ENCODE results near the gene OGFOD2. TPM values are rescaled to one million over a fixed set of nuclear protein-coding genes. Genes with fewer than 3 reads are reported as not detected.

Gene OGFOD2
- total RNA-seq, 1 experiment from 2014 or later: 21.6 TPM

DNA sequence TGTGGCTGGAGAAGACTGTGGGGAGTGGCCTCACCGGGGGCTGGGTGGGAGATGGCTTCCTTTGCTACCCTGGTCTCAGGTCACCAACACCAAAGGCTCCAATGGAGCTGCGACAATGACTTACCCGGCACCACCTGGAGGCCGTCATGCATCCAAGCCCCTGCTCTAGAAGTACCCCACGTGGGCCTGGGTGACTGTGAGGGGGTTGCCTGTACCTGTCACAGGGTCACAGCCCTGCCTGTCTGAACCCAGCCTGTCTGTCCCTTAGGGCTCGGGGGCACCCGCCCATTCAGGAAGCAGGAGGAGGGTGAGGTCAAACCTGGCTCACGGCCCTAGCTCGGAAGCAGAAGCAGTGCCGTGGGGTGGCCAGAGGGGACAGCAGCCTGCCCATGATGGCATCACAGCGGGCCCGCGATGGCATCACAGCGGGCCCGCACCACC lies 27.7 kb upstream of the OGFOD2 start:
- no peak for DNase-seq
- Histone ChIP-seq H3K4me3 (ENCODE audit: low read depth, low read length) (no peak overlapping the region), H3K27me3 (replicated peaks; ENCODE audit: control insufficient read depth, insufficient read depth, low read length) (no peaks in the 10 kb centered on the region), H3K36me3 (ENCODE audit: control insufficient read depth, insufficient read depth, low read length) (no peaks in the 10 kb centered on the region; the same call in 1 of the 2 replicates), H3K9me3 (no peaks in the 10 kb centered on the region), H3K4me1 (peaks cover 13% of the 10 kb centered on the region; the same call in 1 of the 2 replicates)
- BruUV-seq (replicated peaks): no TSS peak
- H3K27me3 Mint-ChIP-seq (ENCODE audit: insufficient read depth, unreplicated experiment): no peaks in the 10 kb centered on the region
- POLR2A ChIA-PET: interaction anchor here (0.6 to 0.7 kb wide), 2 partner anchors 19 to 181 kb away, joined by 3 to 6 read pairs; partner anchors contain the start of gene ABCB9
- CTCF ChIA-PET: interaction anchor here (0.6 kb wide), 1 partner anchor 114 kb away, joined by 3 read pairs; no protein-coding TSS in a partner anchor
- TF ChIP-seq CTCF (IDR thresholded peaks at IDR 0.05; ENCODE audit: insufficient read depth in 1 of 2, low read depth in 1 of 2, low read length in 1 of 2, severe bottlenecking in 1 of 2, unreplicated experiment in 1 of 2): no peak
- no peaks in the 10 kb centered on the region for H3K9me3 Mint-ChIP-seq (ENCODE audit: unreplicated experiment)
- intact Hi-C loops (cut with micrococcal nuclease; ENCODE audit: unreplicated experiment): no loop called here
- H3K4me1 Mint-ChIP-seq (ENCODE audit: low read depth, unreplicated experiment): peaks cover 5% of the 10 kb centered on the region
- H3K27ac Mint-ChIP-seq (ENCODE audit: unreplicated experiment): peak overlapping the region; percentile 82
- no peaks in the 10 kb centered on the region for H3K36me3 Mint-ChIP-seq (ENCODE audit: insufficient read depth, unreplicated experiment)
- no peak overlapping the region for H3K4me3 Mint-ChIP-seq (ENCODE audit: unreplicated experiment)

DNA sequence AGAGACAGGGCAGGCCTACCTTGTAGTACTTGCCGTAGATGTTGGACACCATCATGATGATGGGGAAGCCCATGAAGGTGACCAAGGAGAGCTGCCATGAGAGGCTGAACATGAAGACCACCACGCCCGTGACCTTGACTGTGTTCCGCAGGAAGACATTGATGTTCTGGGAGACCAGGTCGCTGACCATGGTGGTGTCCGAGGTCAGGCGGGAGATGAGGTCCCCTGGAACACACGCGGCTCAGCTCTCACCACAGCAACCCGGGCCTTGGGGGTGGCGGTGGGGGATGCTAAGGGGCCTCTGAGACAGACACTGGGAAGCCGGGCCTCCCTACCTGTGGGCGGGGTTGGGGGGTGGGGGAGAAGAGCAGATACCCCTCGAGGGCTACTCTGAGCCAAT lies 26.4 kb upstream of the OGFOD2 start:
- ChIA-PET POLR2A (no interaction called here), CTCF (interaction anchor here (0.7 kb wide), 1 partner anchor 76 kb away, joined by 12 read pairs; no protein-coding TSS in a partner anchor)
- peaks cover 5% of the 10 kb centered on the region for H3K4me1 Mint-ChIP-seq (ENCODE audit: low read depth, unreplicated experiment)
- BruUV-seq (replicated peaks): no TSS peak
- peaks cover 13% of the 10 kb centered on the region; the same call in 1 of the 2 replicates for H3K4me1 ChIP-seq
- no peaks in the 10 kb centered on the region for H3K27me3 Mint-ChIP-seq (ENCODE audit: insufficient read depth, unreplicated experiment)
- H3K9me3 ChIP-seq: no peaks in the 10 kb centered on the region
- H3K4me3 ChIP-seq (ENCODE audit: low read depth, low read length): no peak overlapping the region
- H3K27me3 ChIP-seq (replicated peaks; ENCODE audit: control insufficient read depth, insufficient read depth, low read length): no peaks in the 10 kb centered on the region
- no peaks in the 10 kb centered on the region for H3K9me3 Mint-ChIP-seq (ENCODE audit: unreplicated experiment)
- no peaks in the 10 kb centered on the region; the same call in 1 of the 2 replicates for H3K36me3 ChIP-seq (ENCODE audit: control insufficient read depth, insufficient read depth, low read length)
- no peaks in the 10 kb centered on the region for H3K36me3 Mint-ChIP-seq (ENCODE audit: insufficient read depth, unreplicated experiment)
- H3K27ac Mint-ChIP-seq (ENCODE audit: unreplicated experiment): no peak overlapping the region
- no peak overlapping the region for H3K4me3 Mint-ChIP-seq (ENCODE audit: unreplicated experiment)
- no peak for DNase-seq
- no peak for TF ChIP-seq CTCF (IDR thresholded peaks at IDR 0.05; ENCODE audit: insufficient read depth in 1 of 2, low read depth in 1 of 2, low read length in 1 of 2, severe bottlenecking in 1 of 2, unreplicated experiment in 1 of 2)
- intact Hi-C loops (cut with micrococcal nuclease; ENCODE audit: unreplicated experiment): no loop called here

DNA sequence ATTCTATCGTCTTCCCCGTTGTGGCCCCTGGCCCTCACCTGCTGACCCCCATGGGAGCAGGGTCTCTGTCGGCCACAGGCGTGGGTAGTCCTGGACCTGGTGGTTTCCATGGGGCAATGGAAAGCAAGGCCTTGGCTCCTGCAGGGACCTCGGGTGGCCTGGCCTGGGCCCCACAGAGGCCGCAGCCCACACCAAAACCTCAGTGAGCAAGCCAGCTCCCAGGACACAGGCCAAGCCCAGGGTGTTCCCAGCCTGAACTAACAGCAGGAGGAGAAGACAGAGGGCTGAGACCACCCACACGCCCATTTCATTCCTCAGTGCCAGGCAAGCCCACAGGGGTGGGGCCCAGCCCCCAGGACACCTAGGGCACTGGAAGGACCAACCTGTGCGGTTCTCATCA lies 25.6 kb upstream of the OGFOD2 start:
- peaks cover 5% of the 10 kb centered on the region for H3K4me1 Mint-ChIP-seq (ENCODE audit: low read depth, unreplicated experiment)

More for the DNA sequence above, 25.6 kb upstream of the OGFOD2 start:
- Histone ChIP-seq H3K36me3 (ENCODE audit: control insufficient read depth, insufficient read depth, low read length) (no peaks in the 10 kb centered on the region; the same call in 1 of the 2 replicates), H3K4me1 (peaks cover 13% of the 10 kb centered on the region; the same call in 1 of the 2 replicates), H3K9me3 (no peaks in the 10 kb centered on the region), H3K4me3 (ENCODE audit: low read depth, low read length) (no peak overlapping the region), H3K27me3 (replicated peaks; ENCODE audit: control insufficient read depth, insufficient read depth, low read length) (no peaks in the 10 kb centered on the region)
- Mint-ChIP-seq H3K4me3 (ENCODE audit: unreplicated experiment) (no peak overlapping the region), H3K27ac (ENCODE audit: unreplicated experiment) (no peak overlapping the region), H3K36me3 (ENCODE audit: insufficient read depth, unreplicated experiment) (no peaks in the 10 kb centered on the region), H3K27me3 (ENCODE audit: insufficient read depth, unreplicated experiment) (no peaks in the 10 kb centered on the region), H3K9me3 (ENCODE audit: unreplicated experiment) (no peaks in the 10 kb centered on the region)
- no peak for DNase-seq
- ChIA-PET CTCF (no interaction called here), POLR2A (interaction anchor here (0.6 kb wide), 1 partner anchor 146 kb away, joined by 5 read pairs; no protein-coding TSS in a partner anchor)
- no TSS peak for BruUV-seq (replicated peaks)
- intact Hi-C loops (cut with micrococcal nuclease; ENCODE audit: unreplicated experiment): no loop called here
- TF ChIP-seq CTCF (IDR thresholded peaks at IDR 0.05; ENCODE audit: insufficient read depth in 1 of 2, low read depth in 1 of 2, low read length in 1 of 2, severe bottlenecking in 1 of 2, unreplicated experiment in 1 of 2): no peak

Data from Caco-2 (cell line).